Measurements from ENCODE around the gene TXNDC5.
"Not testable (repeated sequence)": the region's sequence is repeated elsewhere in the genome, so short reads cannot be mapped to it uniquely, and the experiment has no call there.

DNA sequence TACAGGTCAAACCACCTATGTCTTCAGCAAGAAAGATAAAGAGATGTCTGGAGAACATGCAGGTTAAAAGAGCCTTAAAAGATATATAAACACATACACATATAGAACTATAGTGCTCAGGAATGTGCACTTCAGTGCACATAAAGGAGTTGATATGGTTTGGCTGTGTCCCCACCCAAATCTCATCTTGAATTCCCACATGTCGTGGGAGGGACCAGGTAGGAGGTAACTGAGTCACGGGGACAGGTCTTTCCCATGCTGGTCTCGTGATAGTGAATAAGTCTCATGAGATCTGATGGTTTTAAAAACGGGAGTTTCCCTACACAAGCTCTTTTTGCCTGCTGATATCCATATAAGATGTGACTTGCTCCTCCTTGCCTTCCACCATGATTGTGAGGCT lies 18.2 kb downstream of the TXNDC5 start:
- TF ChIP-seq, protein P1, sequence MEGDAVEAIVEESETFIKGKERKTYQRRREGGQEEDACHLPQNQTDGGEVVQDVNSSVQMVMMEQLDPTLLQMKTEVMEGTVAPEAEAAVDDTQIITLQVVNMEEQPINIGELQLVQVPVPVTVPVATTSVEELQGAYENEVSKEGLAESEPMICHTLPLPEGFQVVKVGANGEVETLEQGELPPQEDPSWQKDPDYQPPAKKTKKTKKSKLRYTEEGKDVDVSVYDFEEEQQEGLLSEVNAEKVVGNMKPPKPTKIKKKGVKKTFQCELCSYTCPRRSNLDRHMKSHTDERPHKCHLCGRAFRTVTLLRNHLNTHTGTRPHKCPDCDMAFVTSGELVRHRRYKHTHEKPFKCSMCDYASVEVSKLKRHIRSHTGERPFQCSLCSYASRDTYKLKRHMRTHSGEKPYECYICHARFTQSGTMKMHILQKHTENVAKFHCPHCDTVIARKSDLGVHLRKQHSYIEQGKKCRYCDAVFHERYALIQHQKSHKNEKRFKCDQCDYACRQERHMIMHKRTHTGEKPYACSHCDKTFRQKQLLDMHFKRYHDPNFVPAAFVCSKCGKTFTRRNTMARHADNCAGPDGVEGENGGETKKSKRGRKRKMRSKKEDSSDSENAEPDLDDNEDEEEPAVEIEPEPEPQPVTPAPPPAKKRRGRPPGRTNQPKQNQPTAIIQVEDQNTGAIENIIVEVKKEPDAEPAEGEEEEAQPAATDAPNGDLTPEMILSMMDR (tag by site-specific recombination; IDR thresholded peaks at IDR 0.05), result not testable (repeated sequence)
- not testable (repeated sequence) for TF ChIP-seq HOXD13 (CRISPR knock-in tag; IDR thresholded peaks at IDR 0.05; ENCODE audit: borderline replicate concordance); ZNF530 (tag by site-specific recombination; IDR thresholded peaks at IDR 0.05; ENCODE audit: low read depth); YY1 (tag by site-specific recombination; IDR thresholded peaks at IDR 0.05); ZFP69B (tag by site-specific recombination; IDR thresholded peaks at IDR 0.05); ZNF133 (tag by site-specific recombination; IDR thresholded peaks at IDR 0.05); MEIS1 (CRISPR knock-in tag; IDR thresholded peaks at IDR 0.05; ENCODE audit: borderline replicate concordance); BCL11A (tag by site-specific recombination; IDR thresholded peaks at IDR 0.05; ENCODE audit: low read depth); ZNF707 (tag by site-specific recombination; IDR thresholded peaks at IDR 0.05)
- TF ChIP-seq, protein P2, sequence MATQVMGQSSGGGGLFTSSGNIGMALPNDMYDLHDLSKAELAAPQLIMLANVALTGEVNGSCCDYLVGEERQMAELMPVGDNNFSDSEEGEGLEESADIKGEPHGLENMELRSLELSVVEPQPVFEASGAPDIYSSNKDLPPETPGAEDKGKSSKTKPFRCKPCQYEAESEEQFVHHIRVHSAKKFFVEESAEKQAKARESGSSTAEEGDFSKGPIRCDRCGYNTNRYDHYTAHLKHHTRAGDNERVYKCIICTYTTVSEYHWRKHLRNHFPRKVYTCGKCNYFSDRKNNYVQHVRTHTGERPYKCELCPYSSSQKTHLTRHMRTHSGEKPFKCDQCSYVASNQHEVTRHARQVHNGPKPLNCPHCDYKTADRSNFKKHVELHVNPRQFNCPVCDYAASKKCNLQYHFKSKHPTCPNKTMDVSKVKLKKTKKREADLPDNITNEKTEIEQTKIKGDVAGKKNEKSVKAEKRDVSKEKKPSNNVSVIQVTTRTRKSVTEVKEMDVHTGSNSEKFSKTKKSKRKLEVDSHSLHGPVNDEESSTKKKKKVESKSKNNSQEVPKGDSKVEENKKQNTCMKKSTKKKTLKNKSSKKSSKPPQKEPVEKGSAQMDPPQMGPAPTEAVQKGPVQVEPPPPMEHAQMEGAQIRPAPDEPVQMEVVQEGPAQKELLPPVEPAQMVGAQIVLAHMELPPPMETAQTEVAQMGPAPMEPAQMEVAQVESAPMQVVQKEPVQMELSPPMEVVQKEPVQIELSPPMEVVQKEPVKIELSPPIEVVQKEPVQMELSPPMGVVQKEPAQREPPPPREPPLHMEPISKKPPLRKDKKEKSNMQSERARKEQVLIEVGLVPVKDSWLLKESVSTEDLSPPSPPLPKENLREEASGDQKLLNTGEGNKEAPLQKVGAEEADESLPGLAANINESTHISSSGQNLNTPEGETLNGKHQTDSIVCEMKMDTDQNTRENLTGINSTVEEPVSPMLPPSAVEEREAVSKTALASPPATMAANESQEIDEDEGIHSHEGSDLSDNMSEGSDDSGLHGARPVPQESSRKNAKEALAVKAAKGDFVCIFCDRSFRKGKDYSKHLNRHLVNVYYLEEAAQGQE (tag by site-specific recombination; IDR thresholded peaks at IDR 0.05), result not testable (repeated sequence)
- TF ChIP-seq, protein P3, sequence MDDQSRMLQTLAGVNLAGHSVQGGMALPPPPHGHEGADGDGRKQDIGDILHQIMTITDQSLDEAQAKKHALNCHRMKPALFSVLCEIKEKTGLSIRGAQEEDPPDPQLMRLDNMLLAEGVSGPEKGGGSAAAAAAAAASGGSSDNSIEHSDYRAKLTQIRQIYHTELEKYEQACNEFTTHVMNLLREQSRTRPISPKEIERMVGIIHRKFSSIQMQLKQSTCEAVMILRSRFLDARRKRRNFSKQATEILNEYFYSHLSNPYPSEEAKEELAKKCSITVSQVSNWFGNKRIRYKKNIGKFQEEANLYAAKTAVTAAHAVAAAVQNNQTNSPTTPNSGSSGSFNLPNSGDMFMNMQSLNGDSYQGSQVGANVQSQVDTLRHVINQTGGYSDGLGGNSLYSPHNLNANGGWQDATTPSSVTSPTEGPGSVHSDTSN (CRISPR knock-in tag; IDR thresholded peaks at IDR 0.05), result not testable (repeated sequence)
- TF ChIP-seq, protein P4, sequence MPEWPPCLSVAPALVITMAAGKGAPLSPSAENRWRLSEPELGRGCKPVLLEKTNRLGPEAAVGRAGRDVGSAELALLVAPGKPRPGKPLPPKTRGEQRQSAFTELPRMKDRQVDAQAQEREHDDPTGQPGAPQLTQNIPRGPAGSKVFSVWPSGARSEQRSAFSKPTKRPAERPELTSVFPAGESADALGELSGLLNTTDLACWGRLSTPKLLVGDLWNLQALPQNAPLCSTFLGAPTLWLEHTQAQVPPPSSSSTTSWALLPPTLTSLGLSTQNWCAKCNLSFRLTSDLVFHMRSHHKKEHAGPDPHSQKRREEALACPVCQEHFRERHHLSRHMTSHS (tag by site-specific recombination; IDR thresholded peaks at IDR 0.05), result not testable (repeated sequence)
- TF ChIP-seq, protein P5, sequence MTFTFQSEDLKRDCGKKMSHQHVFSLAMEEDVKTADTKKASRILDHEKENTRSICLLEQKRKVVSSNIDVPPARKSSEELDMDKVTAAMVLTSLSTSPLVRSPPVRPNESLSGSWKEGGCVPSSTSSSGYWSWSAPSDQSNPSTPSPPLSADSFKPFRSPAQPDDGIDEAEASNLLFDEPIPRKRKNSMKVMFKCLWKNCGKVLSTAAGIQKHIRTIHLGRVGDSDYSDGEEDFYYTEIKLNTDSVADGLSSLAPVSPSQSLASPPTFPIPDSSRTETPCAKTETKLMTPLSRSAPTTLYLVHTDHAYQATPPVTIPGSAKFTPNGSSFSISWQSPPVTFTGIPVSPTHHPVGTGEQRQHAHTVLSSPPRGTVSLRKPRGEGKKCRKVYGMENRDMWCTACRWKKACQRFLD (tag by site-specific recombination; IDR thresholded peaks at IDR 0.05), result not testable (repeated sequence)

Data from HEK293 (cell line).